GM12872 (cell line): ENCODE results near the gene TAF1C.

Experiments used
- CTCF ChIP-seq: IDR thresholded peaks from 3 replicates; pipeline ENCODE4 v1.5.1; 2011; ENCODE audit warnings: low read depth, mild to moderate bottlenecking, low read length, moderate library complexity; ENCODE audit not compliant: insufficient read depth

The TAF1C gene

GRCh38 chr16:84174396-84174795 lies 12.5 kb downstream of the TAF1C start:
- no peak for TF ChIP-seq CTCF

- TF ChIP-seq CTCF: no peak
Observed at GRCh38 chr16:84169765-84170310, 17.0 kb downstream of the TAF1C start.

- TF ChIP-seq CTCF: no peak
Observed at GRCh38 chr16:84166796-84167695, 19.8 kb downstream of the TAF1C start.

GRCh38 chr16:84165746-84166145 lies 21.1 kb downstream of the TAF1C start:
- no peak for TF ChIP-seq CTCF

GRCh38 chr16:84161801-84162200 lies 25.1 kb downstream of the TAF1C start:
- no peak for TF ChIP-seq CTCF

GRCh38 chr16:84161037-84161436 lies 25.8 kb downstream of the TAF1C start:
- no peak for TF ChIP-seq CTCF

GRCh38 chr16:84159800-84160199 lies 27.1 kb downstream of the TAF1C start:
- no peak for TF ChIP-seq CTCF
